GM06990 (cell line): ENCODE results near the gene PTRH1.

Experiments used
- DNase-seq: peaks from one replicate; pipeline ENCODE4 v3.0.0-alpha.2; 2011; ENCODE audit not compliant: insufficient read length; ENCODE audit errors: extremely low read depth
- H3K27me3 ChIP-seq: replicated peaks from 2 replicates; pipeline ENCODE4 v1.6.0; 2011; ENCODE audit warnings: low read length; ENCODE audit not compliant: control insufficient read depth, insufficient read depth
- H3K36me3 ChIP-seq: 2 replicates; pipeline ENCODE4 v1.5.1; 2011; ENCODE audit warnings: low read length; ENCODE audit not compliant: control insufficient read depth, insufficient read depth
- H3K4me3 ChIP-seq: replicated peaks from 2 replicates; pipeline ENCODE4 v1.5.1; 2011; ENCODE audit warnings: low read depth, mild to moderate bottlenecking, control low read depth, low read length
- CTCF ChIP-seq: IDR thresholded peaks from 2 replicates; pipeline ENCODE4 v1.5.1; 2011; ENCODE audit warnings: low read length, control low read depth, mild to moderate bottlenecking, inconsistent platforms; ENCODE audit not compliant: insufficient read depth, poor library complexity, severe bottlenecking

Gene PTRH1

GRCh38 chr9:127664678-127665507 lies 50.6 kb downstream of the PTRH1 start:
- no peaks in the 10 kb centered on the region for H3K36me3 ChIP-seq
- DNase-seq = no peak

GRCh38 chr9:127664324-127664677 lies 51.2 kb downstream of the PTRH1 start:
- no peaks in the 10 kb centered on the region for H3K36me3 ChIP-seq
- no peak overlapping the region for H3K4me3 ChIP-seq
- no peak for DNase-seq
- no peaks in the 10 kb centered on the region; the same call in 1 of the 2 replicates for H3K27me3 ChIP-seq
- no peak for TF ChIP-seq CTCF

More at GRCh38 chr9:127664678-127665507, 50.6 kb downstream of the PTRH1 start:
- Histone ChIP-seq H3K27me3 (no peaks in the 10 kb centered on the region; the same call in 1 of the 2 replicates), H3K4me3 (no peak overlapping the region)
- TF ChIP-seq CTCF = no peak
